HepG2 (cell line): ENCODE measurements around the gene DNAJC13. TPM values are rescaled to one million over a fixed set of nuclear protein-coding genes. Genes with fewer than 3 reads are reported as not detected.
A peak's percentile ranks its signal among the peaks of the same experiment; 100 is the strongest.

Experiments
- ATF7-NPFF ChIP-seq: sonication (generic); formaldehyde crosslinking; IDR thresholded peaks from 2 replicates; pipeline ENCODE4 v1.8.1; 2023; ENCODE audit warnings: mild to moderate bottlenecking, low read depth, missing genetic modification reagents, moderate library complexity
- EED ChIP-seq: sonication (generic); formaldehyde crosslinking; IDR thresholded peaks from 2 replicates; pipeline ENCODE4 v1.5.0; 2020; ENCODE audit warnings: mild to moderate bottlenecking, missing genetic modification reagents
- EP300 ChIP-seq, 3 experiments: sonication (generic) in 1 of 3; formaldehyde crosslinking in 1 of 3; IDR thresholded peaks; 2 replicates each; pipeline versions ENCODE4 v1.5.1 to v1.6.1; 2011 to 2020; ENCODE audit warnings: low read depth in 2 of 3, low read length in 2 of 3, borderline replicate concordance in 1 of 3, improper control_type of control experiment in 1 of 3, mild to moderate bottlenecking in 1 of 3, missing genetic modification reagents in 1 of 3, moderate library complexity in 1 of 3
- GFI1 ChIP-seq: sonication (generic); formaldehyde crosslinking; IDR thresholded peaks from 2 replicates; pipeline ENCODE4 v1.5.0; 2020; ENCODE audit warnings: missing genetic modification reagents, mild to moderate bottlenecking, borderline replicate concordance
- GTF2F1 ChIP-seq: fragments of 150-350 bp; IDR thresholded peaks from 2 replicates; pipeline ENCODE4 v1.6.1; 2014; ENCODE audit warnings: low read length
- GZF1 ChIP-seq: sonication (generic); formaldehyde crosslinking; IDR thresholded peaks from 2 replicates; pipeline ENCODE4 v1.5.1; 2020; ENCODE audit warnings: mild to moderate bottlenecking, missing genetic modification reagents
- HNRNPUL1 ChIP-seq: fragments of 200-400 bp; formaldehyde crosslinking; IDR thresholded peaks from 2 replicates; pipeline ENCODE4 v1.6.1; 2017; ENCODE audit warnings: low read depth, mild to moderate bottlenecking, low read length, moderate library complexity
- NCOA1 ChIP-seq: sonication (generic); formaldehyde crosslinking; IDR thresholded peaks from 2 replicates; pipeline ENCODE4 v1.9.0; 2021; ENCODE audit warnings: missing genetic modification reagents
- PAX8 ChIP-seq: sonication (generic); formaldehyde crosslinking; IDR thresholded peaks from 2 replicates; pipeline ENCODE4 v1.8.0; 2022; ENCODE audit warnings: mild to moderate bottlenecking, missing genetic modification reagents, borderline replicate concordance
- PTBP1 ChIP-seq: fragments of 200-400 bp; formaldehyde crosslinking; IDR thresholded peaks from 2 replicates; pipeline ENCODE4 v1.6.1; 2018; ENCODE audit warnings: low read length, low read depth; ENCODE audit not compliant: poor library complexity, severe bottlenecking
- SUZ12 ChIP-seq: fragments of 150-350 bp; IDR thresholded peaks from 2 replicates; pipeline ENCODE4 v1.6.1; 2014; ENCODE audit warnings: low read depth, low read length
- TCF12 ChIP-seq, 2 experiments: fragments of 450-650 bp in 1 of 2; sonication (generic) in 1 of 2; formaldehyde crosslinking in 1 of 2; IDR thresholded peaks; 2 replicates each; pipeline versions ENCODE4 v1.6.1 to v1.8.0; 2017 to 2022; ENCODE audit warnings: antibody characterized with exemption in 1 of 2, mild to moderate bottlenecking in 1 of 2, missing genetic modification reagents in 1 of 2, moderate library complexity in 1 of 2
- ZFY ChIP-seq: sonication (generic); formaldehyde crosslinking; IDR thresholded peaks from 2 replicates; pipeline ENCODE4 v1.4.0; 2020; ENCODE audit warnings: missing genetic modification reagents
- ZNF180 ChIP-seq: sonication (generic); formaldehyde crosslinking; IDR thresholded peaks from 2 replicates; pipeline ENCODE4 v1.4.0; 2020; ENCODE audit warnings: low read depth, missing genetic modification reagents, borderline replicate concordance
- ZNF234 ChIP-seq: sonication (generic); formaldehyde crosslinking; conservative IDR thresholded peaks from 2 replicates; pipeline ENCODE4 v1.5.1; 2020; ENCODE audit warnings: mild to moderate bottlenecking, missing genetic modification reagents
- ZNF30 ChIP-seq: sonication (generic); formaldehyde crosslinking; IDR thresholded peaks from 2 replicates; pipeline ENCODE4 v1.5.0; 2020; ENCODE audit warnings: mild to moderate bottlenecking, missing genetic modification reagents
- ZNF33A ChIP-seq: sonication (generic); formaldehyde crosslinking; IDR thresholded peaks from 2 replicates; pipeline ENCODE4 v1.5.1; 2020; ENCODE audit warnings: missing genetic modification reagents, mild to moderate bottlenecking, moderate library complexity, borderline replicate concordance
- ZNF546 ChIP-seq: sonication (generic); formaldehyde crosslinking; conservative IDR thresholded peaks from 2 replicates; pipeline ENCODE4 v1.8.1; 2023; ENCODE audit warnings: mild to moderate bottlenecking, missing genetic modification reagents
- ZNF577 ChIP-seq: sonication (generic); formaldehyde crosslinking; IDR thresholded peaks from 2 replicates; pipeline ENCODE4 v1.4.0; 2020; ENCODE audit warnings: mild to moderate bottlenecking, low read depth, missing genetic modification reagents, borderline replicate concordance
- polyA plus RNA-seq, 8 experiments: library from polyadenylated mRNA; depleted of rRNA in 3 of 8; stranded (reverse) in 7 of 8; unstranded in 1 of 8; fragments of >200 nt; fragmentation: Illumina TruSeq in 4 of 8; extraction: Trizol in 4 of 8; gene quantifications; 2 replicates each; pipeline versions ENCODE4 v1.2.1 to v1.2.3, GENCODE V29; 2011 to 2016; ENCODE audit warnings: low read depth in 4 of 8, missing spikeins in 1 of 8, mixed read lengths in 1 of 8; ENCODE audit not compliant: insufficient read depth in 1 of 8
- total RNA-seq, 5 experiments: library from RNA; depleted of rRNA; stranded (reverse); fragments of >200 nt; fragmentation: Illumina TruSeq; extraction: Trizol; gene quantifications; 2 replicates each; pipeline ENCODE4 v1.2.3, GENCODE V29; 2016; ENCODE audit warnings: low read depth in 1 of 5
- TF ChIP-seq, protein P1 (sequence below): IDR thresholded peaks from 2 replicates; pipeline ENCODE4 v1.6.1; 2016; ENCODE audit warnings: control low read depth
- TF ChIP-seq, protein P2 (sequence below): sonication (generic); formaldehyde crosslinking; IDR thresholded peaks from 2 replicates; pipeline ENCODE4 v1.8.1; 2023; ENCODE audit warnings: mild to moderate bottlenecking, moderate library complexity, missing genetic modification reagents
- TF ChIP-seq, protein P3 (sequence below): conservative IDR thresholded peaks from 2 replicates; pipeline ENCODE4 v1.6.1; 2018; ENCODE audit warnings: missing genetic modification reagents
- TF ChIP-seq, protein P4 (sequence below): sonication (generic); formaldehyde crosslinking; IDR thresholded peaks from 2 replicates; pipeline ENCODE4 v1.4.0; 2020; ENCODE audit warnings: mild to moderate bottlenecking, missing genetic modification reagents

Gene DNAJC13
- total and polyA plus RNA-seq, 2 of the 13 experiments (the other 11 are each of a cell fraction or from before 2014, with no cell fraction given) = 9.1 to 26.2 TPM

DNA sequence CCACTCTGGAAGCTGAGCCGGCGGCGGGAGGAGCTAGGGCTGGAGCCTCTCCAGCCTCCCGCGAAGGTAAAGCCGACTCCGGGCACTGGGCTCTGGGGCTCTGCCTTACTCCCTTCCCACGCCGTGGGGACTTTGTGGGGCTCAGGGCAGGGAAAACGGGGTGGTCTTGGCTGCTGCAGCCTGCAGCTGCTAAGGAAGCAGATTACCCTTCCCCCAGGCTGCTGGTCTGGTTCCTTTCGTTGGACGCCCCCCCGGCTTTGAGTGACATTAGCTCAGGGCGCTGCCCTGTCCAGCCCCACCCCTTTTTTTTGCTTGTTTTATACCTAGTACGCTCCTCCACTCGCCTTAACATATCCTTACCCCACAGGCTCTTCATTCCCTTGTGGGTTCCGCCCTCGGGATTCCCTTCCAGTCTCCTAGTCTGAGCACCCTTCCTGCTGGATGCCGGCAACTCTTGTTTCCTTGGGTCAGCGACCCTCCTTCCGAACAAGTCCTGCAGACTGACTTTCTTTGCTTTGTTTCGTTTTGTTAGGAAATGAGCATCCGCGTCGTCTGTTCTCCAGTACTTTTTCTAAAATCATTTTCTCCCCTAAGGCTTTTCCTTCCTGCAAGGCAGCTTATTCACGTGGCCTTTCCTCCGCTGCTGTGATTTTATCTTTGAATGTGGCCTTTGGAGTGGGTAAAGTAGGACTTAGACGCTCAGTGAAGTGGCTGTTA lies 551 bp downstream of the DNAJC13 start (continued):
- TF ChIP-seq, protein P1, sequence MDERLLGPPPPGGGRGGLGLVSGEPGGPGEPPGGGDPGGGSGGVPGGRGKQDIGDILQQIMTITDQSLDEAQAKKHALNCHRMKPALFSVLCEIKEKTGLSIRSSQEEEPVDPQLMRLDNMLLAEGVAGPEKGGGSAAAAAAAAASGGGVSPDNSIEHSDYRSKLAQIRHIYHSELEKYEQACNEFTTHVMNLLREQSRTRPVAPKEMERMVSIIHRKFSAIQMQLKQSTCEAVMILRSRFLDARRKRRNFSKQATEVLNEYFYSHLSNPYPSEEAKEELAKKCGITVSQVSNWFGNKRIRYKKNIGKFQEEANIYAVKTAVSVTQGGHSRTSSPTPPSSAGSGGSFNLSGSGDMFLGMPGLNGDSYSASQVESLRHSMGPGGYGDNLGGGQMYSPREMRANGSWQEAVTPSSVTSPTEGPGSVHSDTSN = peak; percentile 56; the same call in 1 of the 2 replicates
- TF ChIP-seq EP300 (IDR thresholded peaks at IDR 0.05; ENCODE audit: low read depth in 2 of 2, low read length in 2 of 2) = no peak
- no peak for TF ChIP-seq EP300 (CRISPR knock-in tag; IDR thresholded peaks at IDR 0.05; ENCODE audit: borderline replicate concordance)
- no peak for TF ChIP-seq EED
- TF ChIP-seq SUZ12 = no peak
- TF ChIP-seq, protein P2, sequence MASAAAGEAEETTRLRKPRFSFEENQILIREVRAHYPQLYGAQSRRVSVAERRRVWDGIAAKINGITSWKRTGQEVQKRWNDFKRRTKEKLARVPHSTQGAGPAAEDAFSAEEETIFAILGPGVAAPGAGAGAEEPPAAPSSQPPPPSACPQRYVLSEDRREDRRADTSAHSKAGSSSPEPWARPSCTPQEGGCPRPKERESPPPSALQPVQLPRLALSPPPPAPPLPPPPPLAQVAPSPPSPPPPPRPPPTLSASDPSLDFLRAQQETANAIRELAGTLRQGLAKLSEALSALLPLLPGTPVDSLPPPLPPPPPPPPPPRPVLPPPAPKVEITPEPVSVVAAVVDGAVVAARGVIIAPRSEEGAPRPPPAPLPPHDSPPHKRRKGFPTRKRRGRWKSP (CRISPR knock-in tag) = no peak
- no peak for TF ChIP-seq PAX8
- TF ChIP-seq ZNF180 = no peak
- no peak for TF ChIP-seq ZNF546
- TF ChIP-seq NCOA1 = no peak
- TF ChIP-seq GTF2F1 = no peak
- no peak for TF ChIP-seq ZNF33A (CRISPR knock-in tag)
- TF ChIP-seq ZNF30 (CRISPR knock-in tag) = no peak
- no peak for TF ChIP-seq TCF12 (IDR thresholded peaks at IDR 0.05)
- no peak for TF ChIP-seq TCF12 (CRISPR knock-in tag; IDR thresholded peaks at IDR 0.05)
- TF ChIP-seq PTBP1 = no peak
- no peak for TF ChIP-seq HNRNPUL1
- TF ChIP-seq ATF7-NPFF = no peak
- peak; percentile 23; the same call in 1 of the 2 replicates for TF ChIP-seq ZFY
- TF ChIP-seq ZNF234 (CRISPR knock-in tag) = no peak
- TF ChIP-seq GZF1 (CRISPR knock-in tag) = no peak
- 0 out of 2 replicates have a peak, but pooled peaks have one; percentile 3 for TF ChIP-seq GFI1
- TF ChIP-seq, protein P3, sequence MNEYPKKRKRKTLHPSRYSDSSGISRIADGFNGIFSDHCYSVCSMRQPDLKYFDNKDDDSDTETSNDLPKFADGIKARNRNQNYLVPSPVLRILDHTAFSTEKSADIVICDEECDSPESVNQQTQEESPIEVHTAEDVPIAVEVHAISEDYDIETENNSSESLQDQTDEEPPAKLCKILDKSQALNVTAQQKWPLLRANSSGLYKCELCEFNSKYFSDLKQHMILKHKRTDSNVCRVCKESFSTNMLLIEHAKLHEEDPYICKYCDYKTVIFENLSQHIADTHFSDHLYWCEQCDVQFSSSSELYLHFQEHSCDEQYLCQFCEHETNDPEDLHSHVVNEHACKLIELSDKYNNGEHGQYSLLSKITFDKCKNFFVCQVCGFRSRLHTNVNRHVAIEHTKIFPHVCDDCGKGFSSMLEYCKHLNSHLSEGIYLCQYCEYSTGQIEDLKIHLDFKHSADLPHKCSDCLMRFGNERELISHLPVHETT (CRISPR knock-in tag) = no peak
- peak; percentile 8; the same call in 1 of the 2 replicates for TF ChIP-seq ZNF577 (CRISPR knock-in tag)
- TF ChIP-seq, protein P4, sequence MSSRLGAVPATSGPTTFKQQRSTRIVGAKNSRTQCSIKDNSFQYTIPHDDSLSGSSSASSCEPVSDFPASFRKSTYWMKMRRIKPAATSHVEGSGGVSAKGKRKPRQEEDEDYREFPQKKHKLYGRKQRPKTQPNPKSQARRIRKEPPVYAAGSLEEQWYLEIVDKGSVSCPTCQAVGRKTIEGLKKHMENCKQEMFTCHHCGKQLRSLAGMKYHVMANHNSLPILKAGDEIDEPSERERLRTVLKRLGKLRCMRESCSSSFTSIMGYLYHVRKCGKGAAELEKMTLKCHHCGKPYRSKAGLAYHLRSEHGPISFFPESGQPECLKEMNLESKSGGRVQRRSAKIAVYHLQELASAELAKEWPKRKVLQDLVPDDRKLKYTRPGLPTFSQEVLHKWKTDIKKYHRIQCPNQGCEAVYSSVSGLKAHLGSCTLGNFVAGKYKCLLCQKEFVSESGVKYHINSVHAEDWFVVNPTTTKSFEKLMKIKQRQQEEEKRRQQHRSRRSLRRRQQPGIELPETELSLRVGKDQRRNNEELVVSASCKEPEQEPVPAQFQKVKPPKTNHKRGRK = no peak
